ENCODE data around the gene F5. TPM values are rescaled to one million over a fixed set of nuclear protein-coding genes. Genes with fewer than 3 reads are reported as not detected.
A peak's percentile ranks its signal among the peaks of the same experiment; 100 is the strongest.

Gene F5
- total and polyA plus RNA-seq, 9 of the 15 experiments (the other 6 are each of a cell fraction or from before 2014, with no cell fraction given), result 0.03 to 0.13 TPM; not detected in 7

DNA sequence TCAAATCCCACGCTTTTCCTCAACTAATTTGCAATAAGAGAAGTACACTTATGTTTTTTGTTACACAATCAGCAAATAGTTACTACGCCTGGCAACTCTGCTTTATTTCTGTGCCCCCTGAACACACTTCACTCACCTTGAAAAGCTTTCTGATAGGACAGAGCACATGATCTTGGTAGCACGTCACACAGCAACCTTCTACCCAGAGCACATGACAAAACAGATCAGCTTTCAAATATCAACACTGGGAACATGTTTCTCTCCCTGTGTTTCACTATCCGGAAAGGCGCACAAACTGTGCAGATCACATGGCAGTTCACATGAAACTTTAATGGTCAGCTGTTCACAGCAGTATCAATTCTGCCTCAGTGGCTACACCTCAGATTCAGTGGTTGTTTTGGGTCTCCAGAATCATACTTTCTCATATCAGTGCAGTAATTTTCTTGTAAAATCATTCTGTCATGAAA, 102.7 kb downstream of the F5 start (continued):
- TF ChIP-seq, protein P1, sequence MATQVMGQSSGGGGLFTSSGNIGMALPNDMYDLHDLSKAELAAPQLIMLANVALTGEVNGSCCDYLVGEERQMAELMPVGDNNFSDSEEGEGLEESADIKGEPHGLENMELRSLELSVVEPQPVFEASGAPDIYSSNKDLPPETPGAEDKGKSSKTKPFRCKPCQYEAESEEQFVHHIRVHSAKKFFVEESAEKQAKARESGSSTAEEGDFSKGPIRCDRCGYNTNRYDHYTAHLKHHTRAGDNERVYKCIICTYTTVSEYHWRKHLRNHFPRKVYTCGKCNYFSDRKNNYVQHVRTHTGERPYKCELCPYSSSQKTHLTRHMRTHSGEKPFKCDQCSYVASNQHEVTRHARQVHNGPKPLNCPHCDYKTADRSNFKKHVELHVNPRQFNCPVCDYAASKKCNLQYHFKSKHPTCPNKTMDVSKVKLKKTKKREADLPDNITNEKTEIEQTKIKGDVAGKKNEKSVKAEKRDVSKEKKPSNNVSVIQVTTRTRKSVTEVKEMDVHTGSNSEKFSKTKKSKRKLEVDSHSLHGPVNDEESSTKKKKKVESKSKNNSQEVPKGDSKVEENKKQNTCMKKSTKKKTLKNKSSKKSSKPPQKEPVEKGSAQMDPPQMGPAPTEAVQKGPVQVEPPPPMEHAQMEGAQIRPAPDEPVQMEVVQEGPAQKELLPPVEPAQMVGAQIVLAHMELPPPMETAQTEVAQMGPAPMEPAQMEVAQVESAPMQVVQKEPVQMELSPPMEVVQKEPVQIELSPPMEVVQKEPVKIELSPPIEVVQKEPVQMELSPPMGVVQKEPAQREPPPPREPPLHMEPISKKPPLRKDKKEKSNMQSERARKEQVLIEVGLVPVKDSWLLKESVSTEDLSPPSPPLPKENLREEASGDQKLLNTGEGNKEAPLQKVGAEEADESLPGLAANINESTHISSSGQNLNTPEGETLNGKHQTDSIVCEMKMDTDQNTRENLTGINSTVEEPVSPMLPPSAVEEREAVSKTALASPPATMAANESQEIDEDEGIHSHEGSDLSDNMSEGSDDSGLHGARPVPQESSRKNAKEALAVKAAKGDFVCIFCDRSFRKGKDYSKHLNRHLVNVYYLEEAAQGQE (IDR thresholded peaks at IDR 0.05; ENCODE audit: borderline replicate concordance), result 0 out of 2 replicates have a peak, but pooled peaks have one; percentile 31
- TF ChIP-seq, protein P1 (CRISPR knock-in tag; IDR thresholded peaks at IDR 0.05; ENCODE audit: low read depth), result no peak
- TF ChIP-seq BHLHE40 (IDR thresholded peaks at IDR 0.05; ENCODE audit: low read length) (peak; percentile 48; the same call in 1 of the 2 replicates), MYBL2 (IDR thresholded peaks at IDR 0.05; ENCODE audit: low read depth) (peak; percentile 94), MYBL2 (CRISPR knock-in tag; IDR thresholded peaks at IDR 0.05; ENCODE audit: borderline replicate concordance) (no peak), POLR2A (conservative IDR thresholded peaks at IDR 0.05) (peak; percentile 37; the same call in 1 of the 2 replicates)
- TF ChIP-seq, protein P2, sequence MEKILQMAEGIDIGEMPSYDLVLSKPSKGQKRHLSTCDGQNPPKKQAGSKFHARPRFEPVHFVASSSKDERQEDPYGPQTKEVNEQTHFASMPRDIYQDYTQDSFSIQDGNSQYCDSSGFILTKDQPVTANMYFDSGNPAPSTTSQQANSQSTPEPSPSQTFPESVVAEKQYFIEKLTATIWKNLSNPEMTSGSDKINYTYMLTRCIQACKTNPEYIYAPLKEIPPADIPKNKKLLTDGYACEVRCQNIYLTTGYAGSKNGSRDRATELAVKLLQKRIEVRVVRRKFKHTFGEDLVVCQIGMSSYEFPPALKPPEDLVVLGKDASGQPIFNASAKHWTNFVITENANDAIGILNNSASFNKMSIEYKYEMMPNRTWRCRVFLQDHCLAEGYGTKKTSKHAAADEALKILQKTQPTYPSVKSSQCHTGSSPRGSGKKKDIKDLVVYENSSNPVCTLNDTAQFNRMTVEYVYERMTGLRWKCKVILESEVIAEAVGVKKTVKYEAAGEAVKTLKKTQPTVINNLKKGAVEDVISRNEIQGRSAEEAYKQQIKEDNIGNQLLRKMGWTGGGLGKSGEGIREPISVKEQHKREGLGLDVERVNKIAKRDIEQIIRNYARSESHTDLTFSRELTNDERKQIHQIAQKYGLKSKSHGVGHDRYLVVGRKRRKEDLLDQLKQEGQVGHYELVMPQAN (IDR thresholded peaks at IDR 0.05; ENCODE audit: borderline replicate concordance), result peak; percentile 83
- TF ChIP-seq, protein P3, sequence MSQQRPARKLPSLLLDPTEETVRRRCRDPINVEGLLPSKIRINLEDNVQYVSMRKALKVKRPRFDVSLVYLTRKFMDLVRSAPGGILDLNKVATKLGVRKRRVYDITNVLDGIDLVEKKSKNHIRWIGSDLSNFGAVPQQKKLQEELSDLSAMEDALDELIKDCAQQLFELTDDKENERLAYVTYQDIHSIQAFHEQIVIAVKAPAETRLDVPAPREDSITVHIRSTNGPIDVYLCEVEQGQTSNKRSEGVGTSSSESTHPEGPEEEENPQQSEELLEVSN (IDR thresholded peaks at IDR 0.05; ENCODE audit: borderline replicate concordance in 1 of 2, extremely low read depth in 1 of 2, insufficient read depth in 1 of 2, insufficient read length in 1 of 2, low read depth in 1 of 2, low read length in 1 of 2, poor library complexity in 1 of 2, severe bottlenecking in 1 of 2), result peak in 1 of 2 experiments; percentile 37
